Panc1 (cell line): ENCODE measurements around the gene TAP2. TPM values are rescaled to one million over a fixed set of nuclear protein-coding genes. Genes with fewer than 3 reads are reported as not detected.

ENCODE experiments used
- ATAC-seq: fragments of 200-7000 bp; cut with Tn5 transposase; 2 replicates; pipeline ENCODE4 v1.9.1; 2020; ENCODE audit warnings: mild to moderate bottlenecking, moderate library complexity
- BruUV-seq: library from RNA; stranded (reverse); fragments of 400-500 nt; replicated peaks from 2 replicates; lab custom pipeline; 2021; lab: Mats Ljungman, UMichigan
- CTCF ChIA-PET: fragments of 300-600 bp; sonication (Branson Sonifier 250); formaldehyde crosslinking; loops from one replicate; lab custom pipeline; 2022; ENCODE audit warnings: antibody characterized with exemption; lab: Charles Lee
- POLR2A ChIA-PET: fragments of 300-600 bp; sonication (Branson Sonifier 250); formaldehyde crosslinking; loops from one replicate; lab custom pipeline; 2022; ENCODE audit warnings: antibody characterized with exemption; lab: Charles Lee
- DNase-seq: peaks from one replicate; pipeline ENCODE4 v3.0.0-alpha.2; 2010; ENCODE audit warnings: low read depth, low spot score
- H3K27ac ChIP-seq: 2 replicates; pipeline ENCODE4 v1.5.1; 2011; ENCODE audit warnings: mild to moderate bottlenecking, low read length, inconsistent platforms
- H3K27me3 ChIP-seq: fragments of 200-500 bp; sonication (Bioruptor generic); 2 replicates; pipeline ENCODE4 v1.6.0; 2014; ENCODE audit warnings: low read length, inconsistent platforms; ENCODE audit not compliant: control insufficient read depth, insufficient read depth
- H3K36me3 ChIP-seq: fragments of 200-500 bp; sonication (Bioruptor generic); 2 replicates; pipeline ENCODE4 v1.5.1; 2014; ENCODE audit warnings: inconsistent platforms, mild to moderate bottlenecking, low read length, moderate library complexity; ENCODE audit not compliant: control insufficient read depth, insufficient read depth
- H3K4me1 ChIP-seq: 2 replicates; pipeline ENCODE4 v1.5.1; 2011; ENCODE audit warnings: inconsistent platforms, mild to moderate bottlenecking, low read length, moderate library complexity; ENCODE audit not compliant: control insufficient read depth, insufficient read depth
- H3K4me3 ChIP-seq, 2 experiments: 2 replicates each; pipeline ENCODE4 v1.5.1; 2011 to 2012; ENCODE audit warnings: low read depth in 2 of 2, low read length in 2 of 2, mild to moderate bottlenecking in 2 of 2, inconsistent platforms in 1 of 2, moderate library complexity in 1 of 2
- H3K9me3 ChIP-seq: fragments of 200-500 bp; sonication (Bioruptor generic); 2 replicates; pipeline ENCODE4 v1.5.1; 2014; ENCODE audit warnings: low read depth, mild to moderate bottlenecking, inconsistent platforms, low read length, moderate library complexity; ENCODE audit not compliant: control insufficient read depth, insufficient read depth
- POLR2AphosphoS5 ChIP-seq: IDR thresholded peaks from 2 replicates; pipeline ENCODE4 v1.6.1; 2012; ENCODE audit warnings: mild to moderate bottlenecking, low read depth, low read length, moderate library complexity
- SIN3A ChIP-seq: IDR thresholded peaks from 2 replicates; pipeline ENCODE4 v1.6.1; 2012; ENCODE audit warnings: low read depth, mild to moderate bottlenecking, low read length, moderate library complexity, borderline replicate concordance; ENCODE audit not compliant: insufficient read depth
- TCF7L2 ChIP-seq: IDR thresholded peaks from 2 replicates; pipeline ENCODE4 v1.6.1; 2011; ENCODE audit warnings: mild to moderate bottlenecking, low read depth, low read length, inconsistent platforms
- in situ Hi-C: cut with HindIII; loops from 2 replicates; pipeline ENCODE4 v1.10.0; 2016; ENCODE audit warnings: low sequenced_read_pairs, low pct_unique_long_range_greater_than_20kb
- intact Hi-C: fragments of 100-400 bp; cut with micrococcal nuclease; formaldehyde crosslinking; loops from one replicate; pipeline ENCODE4 v1.10.0; 2022; ENCODE audit not compliant: unreplicated experiment
- total RNA-seq: library from RNA; stranded (reverse); gene quantifications from one replicate; pipeline ENCODE4 v1.2.1, GENCODE V29; 2021; ENCODE audit not compliant: unreplicated experiment
- TF ChIP-seq, protein P1 (sequence below): fragments of 450-650 bp; IDR thresholded peaks from 2 replicates; pipeline ENCODE4 v1.5.1; 2017; ENCODE audit warnings: mild to moderate bottlenecking
- TF ChIP-seq, protein P2 (sequence below), 2 experiments: IDR thresholded peaks; 2 replicates each; pipeline ENCODE4 v1.6.1; 2011 to 2012; ENCODE audit warnings: low read depth in 2 of 2, control low read depth in 1 of 2, low read length in 1 of 2, mild to moderate bottlenecking in 1 of 2, moderate library complexity in 1 of 2; ENCODE audit not compliant: insufficient read depth in 1 of 2

The TAP2 gene
- total RNA-seq, 1 experiment from 2014 or later = 93.6 TPM

- TF ChIP-seq, protein P1, sequence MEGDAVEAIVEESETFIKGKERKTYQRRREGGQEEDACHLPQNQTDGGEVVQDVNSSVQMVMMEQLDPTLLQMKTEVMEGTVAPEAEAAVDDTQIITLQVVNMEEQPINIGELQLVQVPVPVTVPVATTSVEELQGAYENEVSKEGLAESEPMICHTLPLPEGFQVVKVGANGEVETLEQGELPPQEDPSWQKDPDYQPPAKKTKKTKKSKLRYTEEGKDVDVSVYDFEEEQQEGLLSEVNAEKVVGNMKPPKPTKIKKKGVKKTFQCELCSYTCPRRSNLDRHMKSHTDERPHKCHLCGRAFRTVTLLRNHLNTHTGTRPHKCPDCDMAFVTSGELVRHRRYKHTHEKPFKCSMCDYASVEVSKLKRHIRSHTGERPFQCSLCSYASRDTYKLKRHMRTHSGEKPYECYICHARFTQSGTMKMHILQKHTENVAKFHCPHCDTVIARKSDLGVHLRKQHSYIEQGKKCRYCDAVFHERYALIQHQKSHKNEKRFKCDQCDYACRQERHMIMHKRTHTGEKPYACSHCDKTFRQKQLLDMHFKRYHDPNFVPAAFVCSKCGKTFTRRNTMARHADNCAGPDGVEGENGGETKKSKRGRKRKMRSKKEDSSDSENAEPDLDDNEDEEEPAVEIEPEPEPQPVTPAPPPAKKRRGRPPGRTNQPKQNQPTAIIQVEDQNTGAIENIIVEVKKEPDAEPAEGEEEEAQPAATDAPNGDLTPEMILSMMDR = no peak
- TF ChIP-seq, protein P2, sequence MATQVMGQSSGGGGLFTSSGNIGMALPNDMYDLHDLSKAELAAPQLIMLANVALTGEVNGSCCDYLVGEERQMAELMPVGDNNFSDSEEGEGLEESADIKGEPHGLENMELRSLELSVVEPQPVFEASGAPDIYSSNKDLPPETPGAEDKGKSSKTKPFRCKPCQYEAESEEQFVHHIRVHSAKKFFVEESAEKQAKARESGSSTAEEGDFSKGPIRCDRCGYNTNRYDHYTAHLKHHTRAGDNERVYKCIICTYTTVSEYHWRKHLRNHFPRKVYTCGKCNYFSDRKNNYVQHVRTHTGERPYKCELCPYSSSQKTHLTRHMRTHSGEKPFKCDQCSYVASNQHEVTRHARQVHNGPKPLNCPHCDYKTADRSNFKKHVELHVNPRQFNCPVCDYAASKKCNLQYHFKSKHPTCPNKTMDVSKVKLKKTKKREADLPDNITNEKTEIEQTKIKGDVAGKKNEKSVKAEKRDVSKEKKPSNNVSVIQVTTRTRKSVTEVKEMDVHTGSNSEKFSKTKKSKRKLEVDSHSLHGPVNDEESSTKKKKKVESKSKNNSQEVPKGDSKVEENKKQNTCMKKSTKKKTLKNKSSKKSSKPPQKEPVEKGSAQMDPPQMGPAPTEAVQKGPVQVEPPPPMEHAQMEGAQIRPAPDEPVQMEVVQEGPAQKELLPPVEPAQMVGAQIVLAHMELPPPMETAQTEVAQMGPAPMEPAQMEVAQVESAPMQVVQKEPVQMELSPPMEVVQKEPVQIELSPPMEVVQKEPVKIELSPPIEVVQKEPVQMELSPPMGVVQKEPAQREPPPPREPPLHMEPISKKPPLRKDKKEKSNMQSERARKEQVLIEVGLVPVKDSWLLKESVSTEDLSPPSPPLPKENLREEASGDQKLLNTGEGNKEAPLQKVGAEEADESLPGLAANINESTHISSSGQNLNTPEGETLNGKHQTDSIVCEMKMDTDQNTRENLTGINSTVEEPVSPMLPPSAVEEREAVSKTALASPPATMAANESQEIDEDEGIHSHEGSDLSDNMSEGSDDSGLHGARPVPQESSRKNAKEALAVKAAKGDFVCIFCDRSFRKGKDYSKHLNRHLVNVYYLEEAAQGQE (IDR thresholded peaks at IDR 0.05; ENCODE audit: insufficient read depth in 1 of 2, low read depth in 2 of 2, low read length in 1 of 2) = no peak
- TF ChIP-seq TCF7L2 = no peak
- no peak for TF ChIP-seq SIN3A
- TF ChIP-seq POLR2AphosphoS5 = no peak
- intact Hi-C loops (no loop called here), in situ Hi-C loops (no loop called here)
- BruUV-seq = no TSS peak
- Histone ChIP-seq H3K36me3 (no peaks in the 10 kb centered on the region), H3K4me3 (peak overlapping the region in 1 of 2 experiments; percentile 77; a peak in 1 of 4 replicates), H3K27me3 (no peaks in the 10 kb centered on the region), H3K27ac (peak overlapping the region; percentile 96; the same call in 1 of the 2 replicates), H3K4me1 (peaks cover 7% of the 10 kb centered on the region), H3K9me3 (no peaks in the 10 kb centered on the region)
- ChIA-PET CTCF (no interaction called here), POLR2A (no interaction called here)
- DNase-seq (no peak), ATAC-seq (no peak)
Observed at GRCh38 chr6:32842690-32843089, 4.2 kb upstream of the TAP2 start.

DNA sequence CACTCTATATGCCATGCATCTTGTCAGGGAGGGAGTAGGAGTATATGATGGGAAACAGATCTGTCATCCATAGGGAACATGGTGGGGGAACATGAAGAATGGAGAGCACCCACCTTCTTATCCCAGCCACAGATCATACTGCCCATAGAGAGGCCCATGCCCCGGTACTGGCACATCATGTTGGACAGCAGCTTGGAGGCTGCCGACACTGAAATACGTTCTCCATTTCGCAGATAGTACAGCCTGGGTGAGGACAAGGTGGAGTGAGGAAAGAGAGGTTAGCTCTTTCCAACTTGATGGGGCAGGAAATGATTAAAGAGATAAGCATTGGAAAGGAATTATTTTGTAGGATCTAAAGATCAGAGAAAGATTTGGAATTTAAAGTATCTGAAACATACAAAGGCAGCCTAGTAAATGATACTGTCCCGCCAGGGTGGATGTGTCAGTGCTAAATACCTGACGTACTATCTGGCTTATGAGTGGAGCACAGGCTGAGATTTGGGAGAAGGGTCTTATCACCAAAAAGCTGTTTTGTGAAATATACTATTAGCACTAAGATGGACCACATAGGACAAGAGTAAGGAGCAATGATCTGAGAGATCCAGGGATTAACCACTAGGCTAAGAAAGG, 3.6 kb upstream of the TAP2 start:
- TF ChIP-seq TCF7L2 (no peak), SIN3A (no peak), POLR2AphosphoS5 (no peak)
- TF ChIP-seq, protein P1 = no peak
- TF ChIP-seq, protein P2 (IDR thresholded peaks at IDR 0.05; ENCODE audit: insufficient read depth in 1 of 2, low read depth in 2 of 2, low read length in 1 of 2) = no peak
- intact Hi-C loops (no loop called here), in situ Hi-C loops (no loop called here)
- POLR2A ChIA-PET = interaction anchor here (0.5 kb wide), 1 partner anchor 48 kb away, joined by 3 read pairs; no protein-coding TSS in a partner anchor
- DNase-seq (no peak), ATAC-seq (no peak)
- Histone ChIP-seq H3K4me3 (no peak overlapping the region), H3K9me3 (no peaks in the 10 kb centered on the region), H3K27me3 (no peaks in the 10 kb centered on the region), H3K36me3 (no peaks in the 10 kb centered on the region), H3K4me1 (peaks cover 10% of the 10 kb centered on the region), H3K27ac (no peak overlapping the region)
- BruUV-seq = no TSS peak
- CTCF ChIA-PET = no interaction called here
